Measurements from ENCODE around the gene GFRAL.
"Not testable (repeated sequence)": the region's sequence is repeated elsewhere in the genome, so short reads cannot be mapped to it uniquely, and the experiment has no call there.

Gene GFRAL, protein sequence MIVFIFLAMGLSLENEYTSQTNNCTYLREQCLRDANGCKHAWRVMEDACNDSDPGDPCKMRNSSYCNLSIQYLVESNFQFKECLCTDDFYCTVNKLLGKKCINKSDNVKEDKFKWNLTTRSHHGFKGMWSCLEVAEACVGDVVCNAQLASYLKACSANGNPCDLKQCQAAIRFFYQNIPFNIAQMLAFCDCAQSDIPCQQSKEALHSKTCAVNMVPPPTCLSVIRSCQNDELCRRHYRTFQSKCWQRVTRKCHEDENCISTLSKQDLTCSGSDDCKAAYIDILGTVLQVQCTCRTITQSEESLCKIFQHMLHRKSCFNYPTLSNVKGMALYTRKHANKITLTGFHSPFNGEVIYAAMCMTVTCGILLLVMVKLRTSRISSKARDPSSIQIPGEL

DNA sequence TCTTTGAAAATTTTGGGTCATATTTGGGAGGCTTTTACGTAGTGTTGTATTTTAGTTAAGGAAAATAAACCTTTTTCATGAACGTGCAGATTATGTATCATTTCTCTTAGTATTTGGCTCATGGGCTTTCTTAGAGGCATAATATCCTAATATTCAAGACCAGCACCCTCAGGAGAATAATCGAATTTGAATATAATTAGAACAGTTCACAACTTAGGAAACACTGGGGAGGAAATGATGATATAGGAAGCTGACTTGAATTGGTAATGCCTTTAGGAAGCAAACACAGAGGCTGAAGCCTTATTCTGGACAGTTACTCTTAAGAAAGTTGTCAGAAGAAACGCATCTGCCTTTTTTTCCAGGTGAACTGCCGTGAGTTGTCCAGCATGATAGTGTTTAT lies at the start of gene GFRAL:
TSS of gene GFRAL (plus strand) at position 301 of the 400 bp plus-strand sequence. CDS start at position 387, 86 bp downstream.
- DNase-seq (ENCODE audit: insufficient read length, low spot score): no peak
- FAIRE-seq: no peak

- FAIRE-seq (no peak), DNase-seq (ENCODE audit: insufficient read length, low spot score) (no peak)
Observed at GRCh38 chr6:55277646-55278045, 49.6 kb upstream of the GFRAL start.

- DNase-seq (ENCODE audit: insufficient read length, low spot score): no peak
- no peak for FAIRE-seq
Observed at GRCh38 chr6:55281215-55281614, 46.1 kb upstream of the GFRAL start.

GRCh38 chr6:55282115-55282514 lies 45.2 kb upstream of the GFRAL start:
- FAIRE-seq (no peak), DNase-seq (ENCODE audit: insufficient read length, low spot score) (no peak)

DNA sequence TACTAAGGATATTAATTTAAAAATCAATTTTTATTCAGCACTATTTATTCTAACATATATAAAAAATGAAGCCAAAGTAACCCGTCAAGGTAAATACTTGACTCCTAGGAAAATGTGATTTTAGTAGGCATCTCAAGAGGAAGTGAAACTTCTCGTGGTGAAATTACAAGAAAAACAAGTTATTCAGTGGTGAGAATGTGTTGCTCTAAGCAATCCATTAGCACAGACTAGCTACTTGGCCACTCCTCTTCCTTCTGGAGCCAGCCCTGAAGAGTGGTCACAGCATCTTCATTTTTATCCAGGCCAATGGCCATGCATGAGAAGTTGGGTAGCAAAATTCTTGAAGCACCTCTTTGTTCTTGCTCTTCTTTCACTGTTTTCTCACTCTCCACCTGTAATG lies 40.4 kb upstream of the GFRAL start:
- FAIRE-seq (no peak), DNase-seq (ENCODE audit: insufficient read length, low spot score) (no peak)

GRCh38 chr6:55290736-55291135 lies 36.5 kb upstream of the GFRAL start:
- FAIRE-seq (no peak), DNase-seq (ENCODE audit: insufficient read length, low spot score) (no peak)

GRCh38 chr6:55293116-55293515 lies 34.2 kb upstream of the GFRAL start:
- FAIRE-seq: no peak
- DNase-seq (ENCODE audit: insufficient read length, low spot score): no peak

GRCh38 chr6:55297214-55297613 lies 30.1 kb upstream of the GFRAL start:
- not testable (repeated sequence) for DNase-seq (ENCODE audit: insufficient read length, low spot score)

DNA sequence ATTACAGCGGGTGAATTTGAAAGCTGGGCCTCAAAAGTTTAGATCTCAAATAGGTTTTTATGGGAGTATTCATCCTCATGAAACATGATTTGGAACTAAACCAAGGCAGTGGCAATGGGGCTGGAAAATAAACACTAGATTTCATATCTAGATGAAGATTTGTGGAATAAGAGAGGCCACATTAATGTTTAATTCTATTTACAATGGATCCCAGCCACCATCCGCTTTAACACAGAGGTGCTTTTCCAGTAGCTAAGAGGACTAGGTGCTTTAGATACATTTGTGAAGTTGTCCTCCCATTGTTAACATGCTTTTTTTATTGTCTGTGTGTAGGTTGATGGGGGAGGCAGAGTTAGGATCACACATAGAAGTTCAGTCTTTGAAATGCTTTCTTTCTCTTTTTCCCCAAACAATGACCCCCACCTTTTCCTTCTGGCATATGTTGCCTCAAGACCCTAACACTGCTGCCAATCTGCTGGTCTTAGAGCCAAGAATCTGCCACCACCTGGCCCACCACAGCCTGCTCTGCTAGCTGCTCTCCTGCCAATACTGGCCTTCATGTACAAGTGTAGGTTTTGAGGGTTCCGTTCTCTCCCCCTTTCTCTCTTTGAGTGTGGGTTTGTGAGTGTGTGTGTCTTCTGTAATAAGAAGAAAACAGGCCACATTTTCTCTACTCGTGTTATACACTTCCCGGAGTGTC lies 27.8 kb upstream of the GFRAL start:
- FAIRE-seq: no peak

More at GRCh38 chr6:55297214-55297613, 30.1 kb upstream of the GFRAL start:
- FAIRE-seq: not testable (repeated sequence)

GRCh38 chr6:55304747-55305146 lies 22.5 kb upstream of the GFRAL start:
- DNase-seq (ENCODE audit: insufficient read length, low spot score) (no peak), FAIRE-seq (no peak)

More for the DNA sequence above, 27.8 kb upstream of the GFRAL start:
- DNase-seq (ENCODE audit: insufficient read length, low spot score): no peak

- no peak for FAIRE-seq
Observed at GRCh38 chr6:55319961-55320695, 7.1 kb upstream of the GFRAL start.

GRCh38 chr6:55320696-55321086 lies 6.6 kb upstream of the GFRAL start:
- FAIRE-seq (no peak), DNase-seq (ENCODE audit: insufficient read length, low spot score) (no peak)

More at GRCh38 chr6:55319961-55320695, 7.1 kb upstream of the GFRAL start:
- DNase-seq (ENCODE audit: insufficient read length, low spot score): no peak

DNA sequence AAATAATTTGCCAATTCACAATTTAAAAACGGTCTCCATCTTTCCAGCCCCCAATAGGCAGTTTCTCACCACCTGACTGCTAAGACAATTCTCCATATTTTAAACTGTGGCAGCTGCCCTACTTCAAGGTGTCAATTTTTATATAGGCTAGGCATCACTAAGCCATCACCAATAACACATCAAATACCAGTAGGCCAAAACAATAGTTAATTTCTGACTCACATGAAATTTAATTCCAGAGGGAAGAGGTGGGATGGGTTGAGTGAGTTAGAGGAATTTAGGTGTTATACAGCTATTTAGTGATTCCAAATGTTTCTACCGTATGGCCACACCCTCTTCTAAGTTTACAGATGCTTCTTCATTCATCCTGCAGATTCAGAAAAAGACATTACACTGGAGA lies 49.9 kb downstream of the GFRAL start:
- FAIRE-seq: no peak
- no peak for DNase-seq (ENCODE audit: insufficient read length, low spot score)

DNA sequence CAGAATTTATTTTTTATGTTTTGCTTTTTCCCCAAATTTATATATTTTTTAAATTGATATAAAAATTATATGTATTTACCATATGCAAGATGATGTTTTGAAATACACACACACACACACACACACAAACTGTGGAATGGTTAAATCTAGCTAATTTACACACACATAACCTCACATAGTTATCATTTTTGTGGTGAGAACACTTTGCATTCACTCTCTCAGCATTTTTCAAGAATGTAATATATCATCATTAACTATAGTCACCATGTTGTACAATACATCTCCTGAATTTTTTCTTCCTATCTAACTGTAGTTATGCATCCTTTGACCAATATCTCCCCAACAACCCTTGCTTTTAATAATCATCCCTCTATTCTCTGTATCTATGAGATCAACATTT lies 52.2 kb downstream of the GFRAL start:
- no peak for FAIRE-seq
- no peak for DNase-seq (ENCODE audit: insufficient read length, low spot score)

DNA sequence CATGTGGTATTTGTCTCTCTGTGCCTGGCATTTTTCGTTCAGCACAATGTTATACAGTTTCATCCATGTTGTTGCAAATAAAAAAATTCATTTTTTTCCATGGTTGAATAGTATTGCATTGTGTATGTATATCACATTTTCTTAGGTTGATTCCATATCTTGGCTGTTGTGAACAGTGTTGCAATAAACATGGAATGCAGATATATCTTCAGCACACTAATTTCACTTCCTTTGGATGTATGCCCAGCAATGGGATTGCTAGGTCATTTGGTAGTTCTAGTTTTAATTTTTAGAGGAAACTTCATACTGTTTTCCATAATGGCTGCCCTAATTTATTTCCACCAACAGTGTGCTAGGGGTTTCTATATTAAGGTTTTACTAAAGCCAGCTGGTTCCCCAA lies 52.6 kb downstream of the GFRAL start:
- FAIRE-seq (peak; percentile 23), DNase-seq (ENCODE audit: insufficient read length, low spot score) (no peak)

GRCh38 chr6:55388211-55388610 lies 60.9 kb downstream of the GFRAL start:
- peak; percentile 4 for FAIRE-seq
- DNase-seq (ENCODE audit: insufficient read length, low spot score): no peak

DNA sequence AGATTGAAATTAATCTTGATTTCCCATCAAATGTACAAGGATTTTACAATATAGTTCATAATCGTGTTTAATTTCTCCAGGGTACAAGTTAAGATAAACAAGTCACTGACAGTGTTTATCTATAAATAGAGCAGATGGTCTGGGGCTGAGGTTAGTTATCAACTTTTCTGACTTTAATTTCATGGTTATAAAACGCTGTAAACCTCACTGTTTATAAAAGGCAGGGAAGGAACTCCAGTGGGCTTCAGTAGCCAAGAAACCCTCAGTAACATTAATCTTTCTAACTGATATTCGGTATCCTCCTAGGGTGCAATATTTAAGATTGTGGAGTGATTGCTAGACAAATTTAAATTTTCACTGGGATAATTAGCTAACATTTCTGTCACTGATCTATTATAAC lies 68.6 kb downstream of the GFRAL start:
- FAIRE-seq (no peak), DNase-seq (ENCODE audit: insufficient read length, low spot score) (no peak)

DNA sequence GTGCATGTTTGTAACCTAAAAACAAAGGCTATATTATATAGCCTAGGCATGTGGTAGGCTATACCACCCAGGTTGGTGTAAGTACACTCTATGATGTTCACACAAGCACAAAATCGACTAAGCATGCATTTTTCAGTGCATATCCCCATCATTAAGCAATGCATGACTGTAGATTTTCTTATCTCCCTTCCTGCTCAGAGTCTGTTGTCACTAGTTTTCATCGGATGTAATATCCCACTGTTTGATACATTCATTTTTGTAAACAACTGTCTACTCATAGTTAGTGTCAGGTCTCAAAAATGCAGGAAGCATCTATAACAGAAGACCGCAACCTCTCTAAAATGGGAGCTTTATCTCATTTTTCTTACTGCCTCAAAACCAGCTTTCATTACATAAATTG lies 70.7 kb downstream of the GFRAL start:
- DNase-seq (ENCODE audit: insufficient read length, low spot score): no peak
- FAIRE-seq: no peak

DNA sequence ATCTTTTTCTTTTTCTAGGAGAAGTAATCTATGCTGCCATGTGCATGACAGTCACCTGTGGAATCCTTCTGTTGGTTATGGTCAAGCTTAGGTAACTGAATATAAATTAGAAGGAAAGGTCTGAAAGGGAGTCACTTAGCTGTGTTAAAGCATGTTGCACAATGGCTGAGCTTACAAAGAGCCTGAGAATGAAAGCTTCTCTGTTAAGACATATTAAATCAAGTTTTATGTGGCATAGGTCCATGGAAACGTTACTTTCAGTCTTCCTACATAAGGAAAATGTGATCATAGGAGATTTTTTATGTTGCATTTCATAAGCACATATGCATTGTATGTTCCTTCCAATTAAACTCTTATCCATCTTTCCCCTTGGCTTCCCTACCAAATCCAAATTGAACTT lies 72.1 kb downstream of the GFRAL start:
- no peak for DNase-seq (ENCODE audit: insufficient read length, low spot score)
- FAIRE-seq: no peak

DNA sequence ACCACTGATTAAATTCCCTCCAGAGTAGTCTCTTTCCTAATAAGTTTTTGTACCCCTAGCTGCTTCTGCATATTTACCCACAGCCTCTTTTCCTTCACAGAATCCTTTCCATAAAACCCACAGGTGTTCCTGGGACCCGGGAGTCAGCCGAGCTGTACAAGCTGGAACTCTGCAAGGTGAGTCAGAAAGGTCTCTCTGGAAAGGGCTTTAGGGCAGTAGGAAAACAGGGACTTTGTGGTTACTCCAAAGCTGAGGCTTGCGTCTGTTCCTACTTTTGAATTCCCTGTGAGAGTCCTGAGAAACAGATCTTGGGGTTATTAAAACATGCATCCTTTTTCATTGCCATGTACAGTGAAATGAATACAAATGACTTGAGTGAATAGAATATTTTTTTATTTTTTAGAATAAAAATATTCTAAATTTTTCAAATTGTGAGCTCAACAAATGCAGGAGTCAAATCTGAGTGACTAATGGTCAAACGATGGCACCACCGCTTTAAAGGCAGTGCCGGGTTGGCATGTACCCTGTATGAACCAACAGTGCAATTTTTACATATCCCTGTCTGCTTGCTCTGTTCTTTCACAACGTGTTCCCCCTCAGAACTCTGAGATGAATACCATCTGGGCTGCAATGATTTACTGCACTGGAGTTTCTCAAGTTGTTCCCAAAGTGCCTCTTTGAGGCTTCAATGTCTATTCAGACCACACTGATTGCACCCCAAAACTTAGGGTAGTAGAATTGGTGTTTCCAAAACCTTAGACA lies 78.4 kb downstream of the GFRAL start:
- DNase-seq (ENCODE audit: insufficient read length, low spot score): no peak
- FAIRE-seq: no peak

GRCh38 chr6:55410674-55411073 lies 83.4 kb downstream of the GFRAL start:
- FAIRE-seq (no peak), DNase-seq (ENCODE audit: insufficient read length, low spot score) (no peak)

Measured in HTR-8/SVneo (cell line).